HG03469 (cell line): ENCODE data around the gene RALA.
"Not testable (repeated sequence)": the region's sequence is repeated elsewhere in the genome, so short reads cannot be mapped to it uniquely, and the experiment has no call there.

Source experiments
- ATAC-seq: cut with Tn5 transposase; IDR thresholded peaks from one replicate; pipeline ENCODE4 v1.9.1; 2021; ENCODE audit warnings: mild to moderate bottlenecking, moderate library complexity, moderate number of reproducible peaks; ENCODE audit not compliant: unreplicated experiment

Gene RALA

DNA sequence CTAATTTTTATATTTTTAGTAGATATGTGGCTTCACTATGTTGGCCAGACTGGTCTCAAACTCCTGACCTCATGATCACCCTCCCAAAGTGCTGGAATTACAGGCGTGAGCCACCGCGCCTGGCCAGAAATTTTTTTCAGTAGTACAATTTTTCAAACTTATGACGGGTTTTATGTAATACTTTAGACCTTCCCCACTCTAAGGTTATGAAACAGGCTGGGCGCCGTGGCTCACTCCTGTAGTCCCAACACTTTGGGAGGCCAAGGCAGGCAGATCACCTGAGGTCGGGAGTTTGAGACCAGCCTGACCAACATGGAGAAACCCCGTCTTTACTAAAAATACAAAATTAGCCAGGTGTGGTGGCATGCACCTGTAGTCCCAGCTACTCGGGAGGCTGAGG, 56.5 kb downstream of the RALA start:
- not testable (repeated sequence) for ATAC-seq

DNA sequence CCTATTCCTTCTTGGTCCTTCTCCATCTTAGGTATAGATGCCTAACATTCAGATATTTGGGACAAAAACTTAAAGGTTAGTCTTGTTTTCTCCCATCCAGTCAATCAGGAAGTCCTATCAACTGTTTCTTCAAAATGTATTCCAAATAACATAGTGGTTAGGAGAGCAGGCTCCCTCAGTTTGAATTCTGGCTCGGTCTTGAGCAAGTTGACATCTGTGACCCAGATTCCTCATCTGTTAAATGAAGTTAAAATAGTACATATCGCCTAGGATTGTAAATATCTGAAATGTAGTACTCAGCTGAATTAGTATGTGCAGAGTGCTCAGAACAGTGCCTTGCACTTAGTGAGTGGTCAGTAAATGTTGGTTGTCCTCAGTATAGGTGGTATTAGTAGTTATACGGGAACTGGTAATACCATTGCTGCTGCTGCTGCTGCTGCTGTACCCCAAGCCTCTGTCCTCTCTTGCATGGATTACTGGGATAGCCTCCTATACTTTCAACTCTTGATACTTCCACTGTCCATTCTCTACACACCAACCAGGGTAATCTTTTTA, 58.6 kb downstream of the RALA start:
- ATAC-seq: no peak

DNA sequence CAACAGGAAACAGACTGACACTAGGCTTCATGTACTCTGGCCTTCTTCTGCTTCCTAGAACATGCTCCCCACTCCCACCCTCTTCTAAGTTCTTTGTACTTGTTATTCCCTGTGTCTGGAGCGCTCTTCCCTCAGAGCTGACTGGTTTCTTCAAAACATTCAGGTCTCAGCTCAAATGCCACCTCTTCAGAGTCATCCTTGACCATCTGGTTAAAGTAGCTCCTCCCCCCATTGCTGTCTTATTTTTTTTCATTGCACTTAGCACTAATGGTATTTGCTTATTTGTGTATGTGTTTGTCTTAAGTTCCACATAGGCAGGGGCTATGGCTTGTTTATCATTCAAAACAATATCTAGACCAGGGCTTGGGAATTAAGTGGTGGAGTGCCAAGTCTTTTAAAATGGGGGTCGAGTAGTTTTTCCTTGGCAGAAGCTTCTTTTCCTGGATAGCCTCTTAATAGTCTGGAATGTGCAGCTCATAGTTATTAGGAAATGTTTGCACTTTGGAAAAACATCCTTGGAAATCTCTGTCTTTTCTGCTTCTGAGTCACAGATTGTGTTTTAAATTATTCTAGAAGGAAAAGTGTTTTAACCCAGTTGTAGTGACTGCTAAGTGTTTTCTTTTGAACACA, 60.0 kb downstream of the RALA start:
- ATAC-seq: no peak

DNA sequence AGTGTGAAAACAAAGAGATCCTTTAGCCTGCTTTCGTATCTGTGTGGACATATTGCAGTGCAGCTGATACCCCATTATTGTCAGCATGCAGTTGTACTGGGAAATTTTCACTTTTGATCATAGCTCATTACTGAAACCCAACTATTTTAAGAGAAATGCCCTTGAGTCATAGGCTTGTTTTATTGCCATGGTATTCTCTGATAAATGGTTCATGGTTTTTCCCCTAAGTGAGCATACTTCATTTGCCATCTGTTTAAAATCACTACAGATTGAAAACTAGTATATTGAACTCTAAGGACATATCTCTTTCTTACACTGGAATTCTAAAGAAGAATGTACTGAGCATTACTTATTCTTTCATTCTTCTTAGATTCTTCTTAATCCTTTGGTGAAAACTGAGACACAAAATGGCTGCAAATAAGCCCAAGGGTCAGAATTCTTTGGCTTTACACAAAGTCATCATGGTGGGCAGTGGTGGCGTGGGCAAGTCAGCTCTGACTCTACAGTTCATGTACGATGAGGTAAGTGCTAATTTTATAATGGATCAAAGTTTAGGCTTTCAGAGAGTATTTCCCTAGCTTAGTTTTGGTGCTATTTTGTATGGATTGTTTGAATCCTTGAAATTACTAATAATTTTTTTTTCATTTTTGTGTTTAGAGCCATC, 63.0 kb downstream of the RALA start:
- ATAC-seq: no peak

DNA sequence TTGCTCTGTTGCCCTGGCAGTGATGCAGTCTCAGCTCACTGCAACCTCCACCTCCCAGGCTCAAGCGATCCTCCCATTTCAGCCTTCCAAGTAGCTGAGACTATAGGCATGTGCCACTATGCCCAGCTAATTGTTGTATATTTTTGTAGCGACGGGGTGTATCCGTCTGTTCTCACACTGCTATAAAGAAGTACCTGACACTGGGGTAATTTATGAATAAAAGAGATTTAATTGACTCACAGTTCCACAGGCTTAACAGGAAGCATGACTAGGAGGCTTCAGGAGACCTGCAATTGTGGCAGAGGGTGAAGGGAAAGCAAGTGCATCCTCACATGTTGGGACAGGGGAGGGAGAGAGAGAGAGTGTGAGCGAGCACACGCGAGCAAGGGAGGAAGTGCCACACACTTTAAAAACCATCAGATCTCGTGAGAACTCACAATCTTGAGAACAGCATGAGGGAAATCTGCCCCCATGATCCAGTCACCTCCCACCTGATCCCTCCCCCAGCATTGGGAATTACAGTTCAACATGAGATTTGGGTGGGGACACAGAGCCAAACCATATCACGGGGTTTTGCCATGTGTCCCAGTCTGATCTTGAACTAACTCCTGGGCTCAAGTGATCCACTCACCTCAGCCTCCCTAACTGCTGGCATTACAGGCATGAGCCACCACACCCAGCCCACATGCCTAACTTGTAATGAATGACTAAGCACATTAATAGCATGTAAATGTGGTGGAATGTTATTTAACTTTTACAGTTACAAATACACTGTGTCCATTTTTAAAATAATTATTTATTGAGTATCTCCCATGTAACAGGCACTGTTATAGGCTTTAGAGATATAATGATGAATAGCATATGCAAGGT, 65.5 kb downstream of the RALA start:
- no peak for ATAC-seq

DNA sequence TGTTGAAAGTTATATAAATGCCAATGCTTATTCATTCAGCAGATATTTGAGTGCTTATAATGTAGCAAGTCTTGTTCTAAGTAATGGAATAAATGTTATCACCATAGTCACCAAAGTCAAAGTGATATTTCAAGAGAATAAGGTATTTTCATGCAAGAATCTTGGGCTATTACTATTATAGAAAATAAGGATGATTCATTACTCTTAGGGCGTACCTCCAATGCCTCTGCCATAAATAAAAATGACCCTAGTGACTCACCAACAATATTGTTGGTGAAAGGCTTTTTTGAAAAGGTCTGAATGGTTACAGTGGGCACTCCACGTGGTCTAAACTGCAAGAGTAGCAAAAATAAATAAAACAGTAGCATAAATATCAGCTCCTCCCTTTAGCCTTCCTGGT, 68.4 kb downstream of the RALA start:
- no peak for ATAC-seq

DNA sequence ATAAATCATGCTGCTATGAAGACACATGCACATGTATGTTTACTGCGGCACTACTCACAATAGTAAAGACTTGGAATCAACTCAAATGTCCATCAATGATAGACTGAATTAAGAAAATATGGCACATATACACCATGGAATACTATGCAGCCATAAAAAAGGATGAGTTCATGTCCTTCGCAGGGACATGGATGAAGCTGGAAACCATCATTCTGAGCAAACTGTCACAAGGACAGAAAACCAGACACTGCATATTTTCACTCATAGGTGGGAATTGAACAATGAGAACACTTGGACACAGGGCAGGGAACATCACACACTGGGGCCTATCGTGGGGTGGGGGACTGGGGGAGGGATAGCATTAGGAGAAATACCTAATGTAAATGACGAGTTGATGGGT, 69.7 kb downstream of the RALA start:
- ATAC-seq: not testable (repeated sequence)

DNA sequence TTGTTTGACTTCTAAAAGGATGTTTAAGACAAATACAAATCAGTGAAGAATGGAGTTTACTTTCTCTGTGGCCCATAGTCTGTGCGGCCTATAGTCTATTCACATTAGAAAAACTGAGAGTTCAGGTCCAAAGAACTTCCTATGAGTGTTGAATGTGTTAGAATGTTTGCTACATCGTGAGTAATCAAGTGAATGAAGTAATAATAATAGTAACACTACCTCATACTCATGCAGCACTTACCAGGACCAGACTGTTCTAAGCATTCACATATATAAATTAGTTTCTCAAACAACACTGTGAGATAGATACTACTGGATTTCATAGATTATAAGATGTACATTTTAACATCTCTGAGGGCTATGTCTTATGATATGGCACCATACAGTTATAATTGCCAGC, 70.4 kb downstream of the RALA start:
- ATAC-seq: no peak

DNA sequence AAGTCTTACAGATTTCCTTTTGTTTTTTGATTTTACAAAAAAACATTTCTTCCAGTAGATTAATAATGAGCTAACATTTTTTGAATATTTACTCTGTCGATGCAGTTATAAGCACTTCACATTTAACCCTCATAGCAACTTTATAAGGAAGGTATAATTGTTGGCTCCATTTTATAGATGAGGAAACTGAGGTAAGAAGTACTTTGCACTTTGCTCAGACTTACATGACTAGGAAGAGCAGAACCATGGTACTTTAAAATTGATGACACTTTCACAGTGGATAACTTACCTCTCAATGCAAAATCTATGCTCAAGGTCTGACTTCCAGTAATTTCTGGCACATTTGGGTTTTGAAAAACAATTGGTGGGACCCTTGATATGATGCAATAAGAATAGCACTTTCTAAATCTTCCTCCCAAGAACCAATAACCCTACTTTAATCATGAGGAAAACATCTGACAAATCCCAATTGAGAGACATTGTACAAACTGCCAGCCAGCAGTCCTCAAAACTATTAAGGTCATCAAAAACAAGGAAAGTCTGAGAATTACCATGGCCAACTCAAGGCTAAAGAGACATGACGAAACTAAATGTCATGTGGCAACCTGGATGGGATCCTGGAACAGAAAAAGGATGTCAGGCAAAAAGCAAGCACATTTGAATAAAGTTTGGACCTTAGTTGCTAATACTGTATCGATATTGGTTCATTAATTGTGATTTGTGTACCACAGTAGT, 72.6 kb downstream of the RALA start:
- ATAC-seq: no peak

DNA sequence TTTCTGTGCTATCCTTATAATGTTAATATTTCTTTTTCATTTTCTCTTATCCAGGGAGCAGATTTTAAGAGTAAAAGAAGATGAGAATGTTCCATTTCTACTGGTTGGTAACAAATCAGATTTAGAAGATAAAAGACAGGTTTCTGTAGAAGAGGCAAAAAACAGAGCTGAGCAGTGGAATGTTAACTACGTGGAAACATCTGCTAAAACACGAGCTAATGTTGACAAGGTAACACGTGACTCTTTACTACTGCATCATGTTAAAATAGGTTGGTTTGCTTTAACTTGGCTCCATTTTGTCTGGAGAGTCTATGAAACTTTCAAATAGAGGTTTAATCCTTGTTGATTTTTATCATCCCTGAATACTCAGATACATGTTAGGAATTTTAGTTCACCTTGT, 73.3 kb downstream of the RALA start:
- no peak for ATAC-seq

DNA sequence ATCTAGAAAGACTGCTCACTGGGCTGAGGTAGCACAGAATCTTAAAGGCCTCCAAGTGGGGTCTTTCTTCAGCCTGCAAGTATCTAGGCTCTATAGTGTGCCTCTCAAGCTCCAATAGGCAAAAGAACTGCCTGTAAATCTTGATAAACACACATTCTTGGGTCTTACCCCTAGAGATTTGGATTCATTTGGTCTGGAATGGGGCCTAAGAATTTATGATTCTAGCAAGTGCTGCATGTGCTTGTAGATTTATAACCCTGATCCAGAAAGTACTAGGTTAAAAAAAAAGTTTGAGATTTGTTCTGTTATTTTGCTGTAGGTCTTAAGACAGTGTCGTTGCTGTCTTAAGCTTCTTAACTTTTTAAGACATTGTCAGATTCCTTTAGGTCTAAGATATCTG, 74.1 kb downstream of the RALA start:
- ATAC-seq: no peak

DNA sequence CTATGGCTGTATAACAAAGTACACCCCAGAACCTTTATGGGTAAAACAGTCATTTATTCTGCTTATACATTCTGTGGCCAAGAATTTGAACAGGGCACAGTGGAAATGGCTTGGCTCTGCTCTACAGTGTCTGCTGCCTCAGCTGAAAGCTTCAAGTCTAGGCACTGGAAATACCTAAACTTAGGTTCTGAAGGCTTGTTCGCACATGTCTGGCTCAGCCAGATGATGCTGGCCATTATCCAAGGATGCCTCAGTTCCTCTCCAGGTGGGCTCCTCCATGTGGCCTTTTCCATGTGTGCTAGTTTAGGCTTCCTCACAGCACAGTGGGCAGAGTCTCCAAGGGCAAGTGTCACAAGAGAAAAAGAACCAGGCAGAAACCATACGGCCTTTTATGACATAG, 76.8 kb downstream of the RALA start:
- no peak for ATAC-seq

DNA sequence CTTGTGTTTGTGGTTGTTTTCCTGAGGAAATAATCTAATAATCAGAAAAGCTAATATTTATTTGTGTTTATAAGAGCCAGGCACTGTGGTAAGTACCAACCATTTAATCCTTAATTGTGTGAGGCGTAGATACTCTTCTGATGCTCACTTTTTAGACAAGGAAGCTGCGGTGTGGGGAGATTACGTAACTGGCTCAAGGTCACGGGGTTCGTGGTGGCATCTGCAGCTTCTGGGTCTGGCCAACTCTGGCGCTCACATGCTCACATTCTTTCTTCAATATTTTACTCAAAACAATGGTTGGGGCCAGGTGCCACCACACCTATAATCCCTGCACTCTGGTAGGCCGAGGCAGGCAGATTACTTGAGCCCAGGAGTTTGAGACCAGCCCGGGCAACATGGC, 77.6 kb downstream of the RALA start:
- ATAC-seq: no peak

DNA sequence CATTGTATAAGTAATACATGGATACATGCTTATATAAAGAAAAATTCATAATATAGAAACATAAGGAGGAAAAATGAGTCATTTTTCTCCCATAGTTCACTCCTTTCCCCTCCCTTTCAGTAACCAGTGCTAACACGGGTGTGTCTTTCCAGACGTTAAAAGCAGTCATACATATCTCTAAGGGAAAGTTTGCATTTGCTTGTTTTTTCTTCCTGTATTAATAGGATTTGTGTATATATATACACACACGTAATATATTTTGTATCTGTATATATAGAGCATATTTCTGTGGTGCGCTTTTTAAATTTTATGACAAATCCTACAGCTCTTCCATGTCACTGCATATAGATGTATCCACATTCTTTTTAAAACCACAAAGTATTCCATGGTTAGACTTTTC, 78.8 kb downstream of the RALA start:
- no peak for ATAC-seq

DNA sequence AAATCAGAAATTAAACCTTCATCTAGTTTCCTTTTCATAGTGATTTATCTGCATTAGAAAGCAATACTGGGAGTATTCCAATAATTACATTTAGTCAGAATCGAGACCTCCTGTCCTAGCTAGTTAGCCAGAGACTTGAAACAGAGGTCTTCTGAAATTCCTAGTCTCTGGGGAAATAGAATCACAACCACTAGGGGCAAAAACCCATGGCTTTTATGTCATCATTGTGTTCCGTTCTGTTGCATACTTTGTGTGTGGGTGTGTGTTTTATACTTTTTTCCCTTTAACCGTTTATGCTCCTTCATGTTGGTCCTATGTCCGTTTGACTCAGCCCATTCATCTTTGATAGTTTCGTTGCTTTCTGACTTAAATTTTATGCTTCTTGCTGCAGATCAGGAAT, 79.8 kb downstream of the RALA start:
- no peak for ATAC-seq

DNA sequence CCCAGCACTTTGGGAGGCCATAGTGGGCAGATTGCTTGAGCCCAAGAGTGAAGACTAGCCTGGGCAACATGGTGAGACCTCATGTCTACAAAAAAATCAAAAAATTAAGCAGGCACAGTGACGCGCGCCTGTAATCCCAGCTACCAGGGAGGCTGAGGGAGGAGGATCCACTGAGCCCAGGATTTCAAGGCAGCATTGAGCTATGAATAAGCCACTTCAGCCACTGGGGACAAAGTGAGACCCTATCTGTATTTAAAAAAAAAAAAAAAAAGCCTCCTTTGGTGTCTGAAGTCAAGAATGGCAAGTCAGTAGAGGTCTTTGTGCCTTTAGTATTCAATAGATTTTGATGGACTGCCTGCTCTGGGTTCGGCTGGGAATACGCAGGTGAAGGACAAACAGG, 85.7 kb downstream of the RALA start:
- ATAC-seq: no peak

DNA sequence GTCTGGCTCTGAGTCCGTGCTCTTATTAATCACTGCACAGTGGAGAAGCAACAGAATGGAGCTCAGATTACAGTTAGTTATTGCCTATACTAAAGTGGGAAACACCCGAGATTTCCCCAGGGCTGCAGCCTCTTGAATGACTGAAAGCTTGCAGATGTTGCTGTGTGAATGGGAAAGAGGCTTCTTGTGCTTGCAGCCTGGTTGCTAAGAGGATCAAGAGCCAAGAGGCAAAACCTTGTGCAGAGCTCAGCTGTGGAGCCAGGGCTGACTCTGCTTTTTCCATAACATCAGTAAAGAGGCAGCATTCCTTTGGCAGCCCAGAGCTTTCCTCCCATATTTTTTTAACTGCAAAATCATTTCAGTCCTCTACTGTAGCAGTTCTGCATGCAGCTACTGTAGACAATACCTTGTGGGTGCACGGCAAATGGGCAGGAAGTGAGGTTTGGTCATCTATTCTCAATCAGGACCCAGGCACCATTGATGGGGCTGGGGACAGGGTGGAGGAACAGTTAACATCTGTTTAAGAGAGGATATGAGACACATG, 86.5 kb downstream of the RALA start:
- no peak for ATAC-seq

DNA sequence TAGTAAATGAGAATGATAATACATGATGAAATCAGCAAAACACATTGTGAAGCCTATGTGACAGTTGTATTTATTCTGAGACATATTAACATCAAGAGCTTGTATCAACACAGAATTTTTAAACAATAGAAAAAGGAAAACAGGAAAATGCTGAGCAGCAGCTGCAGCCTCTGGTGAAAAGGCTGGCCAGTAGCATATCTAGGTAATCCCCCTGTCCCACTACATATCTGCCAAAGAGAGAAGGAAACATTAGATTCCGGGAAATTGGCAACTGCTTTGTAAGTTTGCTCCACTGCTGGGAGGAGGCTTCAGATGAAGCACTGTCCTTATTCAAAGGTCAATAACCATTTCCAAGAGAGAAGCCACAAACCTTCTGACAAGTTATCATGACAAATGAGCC, 89.4 kb downstream of the RALA start:
- ATAC-seq: no peak

DNA sequence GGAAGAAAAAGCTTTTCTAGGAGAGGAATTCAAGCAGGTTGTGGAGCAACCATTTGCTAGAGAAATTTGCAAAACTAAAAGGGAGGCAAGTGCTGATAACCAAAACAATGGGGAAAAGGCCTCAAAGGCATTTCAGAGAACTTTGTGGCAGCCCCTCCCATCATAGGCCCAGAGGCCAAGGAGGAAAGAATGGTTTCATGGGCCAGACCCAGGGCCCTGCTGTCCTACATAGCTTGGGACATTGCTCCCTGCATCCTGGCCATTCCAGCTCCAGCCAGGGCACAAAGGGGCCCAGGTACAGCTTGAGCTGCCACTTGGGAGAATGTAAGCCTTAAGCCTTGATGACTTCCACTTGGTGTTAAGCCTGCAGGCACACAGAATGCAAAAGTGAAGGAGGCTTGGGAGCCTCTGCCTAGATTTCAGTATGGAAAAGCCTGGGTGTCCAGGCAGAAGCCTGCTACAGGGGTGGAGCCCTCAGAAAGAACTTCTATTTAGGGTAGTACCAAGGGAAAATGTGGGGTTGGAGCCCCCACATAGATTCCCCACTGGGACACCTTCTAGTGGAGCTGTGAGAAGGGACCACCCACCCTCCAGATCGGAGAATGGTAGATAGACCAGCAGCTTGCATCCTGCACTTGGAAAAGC, 91.2 kb downstream of the RALA start:
- no peak for ATAC-seq

DNA sequence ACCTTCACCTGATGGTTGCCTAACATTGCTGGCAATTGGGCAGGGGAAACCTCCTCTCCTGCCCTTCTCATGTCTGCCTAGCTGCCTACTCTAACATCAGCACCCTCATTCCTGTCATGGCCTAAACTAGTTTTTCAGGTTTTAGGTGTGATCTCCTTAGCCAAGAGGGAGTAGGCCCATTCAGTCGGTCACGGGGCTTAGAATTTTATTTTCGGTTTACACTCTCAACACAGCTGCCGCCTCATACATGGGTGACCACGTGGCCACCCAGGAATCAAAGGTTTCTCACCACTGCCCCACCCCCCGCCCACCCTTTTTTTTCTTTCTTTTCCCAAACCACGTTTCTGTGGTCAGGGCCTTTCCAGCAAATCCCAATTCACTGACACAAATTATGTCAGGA, 97.2 kb downstream of the RALA start:
- no peak for ATAC-seq
